Uterus (tissue), 4 donors: ENCODE data around the gene ERCC6L2. TPM values are rescaled to one million over a fixed set of nuclear protein-coding genes. Genes with fewer than 3 reads are reported as not detected.

Experiments
- DNase-seq, 2 donors: peaks; one replicate each; pipeline ENCODE4 v3.0.0-alpha.2; 2019 to 2020
- H3K27ac ChIP-seq, 2 donors: fragments of 200-600 bp; sonication (generic); 1 replicate in 1 of 2; 2 replicates in 1 of 2; pipeline ENCODE4 v1.5.1; 2016 to 2018
- H3K27me3 ChIP-seq, 2 donors: fragments of 200-600 bp; sonication (generic); one replicate each; pipeline ENCODE4 v1.5.1; 2018 to 2019; ENCODE audit warnings: control low read depth in 1 of 2
- H3K36me3 ChIP-seq, 2 donors: fragments of 200-600 bp; sonication (generic); one replicate each; pipeline ENCODE4 v1.5.1; 2019; ENCODE audit warnings: control low read depth in 1 of 2
- H3K4me1 ChIP-seq, 2 donors: fragments of 200-600 bp; sonication (generic); one replicate each; pipeline ENCODE4 v1.5.1; 2018 to 2019; ENCODE audit warnings: control low read depth in 1 of 2
- H3K4me3 ChIP-seq, 2 donors: fragments of 200-600 bp; sonication (generic); 1 replicate in 1 of 2; 2 replicates in 1 of 2; pipeline ENCODE4 v1.5.1; 2018 to 2019; ENCODE audit warnings: mild to moderate bottlenecking in 1 of 2
- H3K9me3 ChIP-seq, 2 donors: fragments of 200-600 bp; sonication (generic); one replicate each; pipeline ENCODE4 v1.5.1; 2019; ENCODE audit warnings: control low read depth in 1 of 2
- CTCF ChIP-seq, 4 experiments: fragments of 200-600 bp in 2 of 4; fragments of 450-650 bp in 2 of 4; sonication (generic) in 2 of 4; IDR thresholded peaks; one replicate each; pipeline ENCODE4 v1.5.1; 2016 to 2019; ENCODE audit warnings: antibody characterized with exemption in 4 of 4, mild to moderate bottlenecking in 2 of 4, moderate library complexity in 1 of 4
- POLR2A ChIP-seq, 2 donors: fragments of 450-650 bp; IDR thresholded peaks; one replicate each; pipeline ENCODE4 v1.6.1; 2016; ENCODE audit warnings: antibody characterized with exemption in 2 of 2, mild to moderate bottlenecking in 1 of 2, moderate library complexity in 1 of 2
- intact Hi-C: fragments of 100-400 bp; cut with DNase I; formaldehyde crosslinking; loops from one replicate; pipeline ENCODE4 v1.15.1; 2023; ENCODE audit warnings: low total_unique reads
- total RNA-seq, 4 donors: library from RNA; depleted of rRNA in 3 of 4; stranded (reverse); fragments of >200 nt in 3 of 4; gene quantifications; one replicate each; pipeline versions ENCODE4 v1.1.0 to v1.2.4, GENCODE V29; 2014 to 2023
- donor health status: DM: yes; HTN: yes; CAD: no.

Gene ERCC6L2
- total RNA-seq, 4 donors from 2014 or later: 28.8 to 176 (median 60.4) TPM

GRCh38 chr9:95901506-95901905, 26.0 kb downstream of the ERCC6L2 start:
- H3K4me3 ChIP-seq: no peak overlapping the region
- intact Hi-C loops: no loop called here
- H3K27me3 ChIP-seq: no peaks in the 10 kb centered on the region
- no peak for DNase-seq
- H3K4me1 ChIP-seq: no peaks in the 10 kb centered on the region
- H3K36me3 ChIP-seq: no peaks in the 10 kb centered on the region
- TF ChIP-seq POLR2A (IDR thresholded peaks at IDR 0.05): no peak
- H3K9me3 ChIP-seq: no peaks in the 10 kb centered on the region
- no peak overlapping the region for H3K27ac ChIP-seq

- Histone ChIP-seq H3K4me3 (no peak overlapping the region), H3K27me3 (no peaks in the 10 kb centered on the region), H3K27ac (no peak overlapping the region), H3K36me3 (no peaks in the 10 kb centered on the region), H3K4me1 (no peaks in the 10 kb centered on the region), H3K9me3 (no peaks in the 10 kb centered on the region)
- intact Hi-C loops: no loop called here
- TF ChIP-seq CTCF (IDR thresholded peaks at IDR 0.05) (no peak), POLR2A (IDR thresholded peaks at IDR 0.05) (no peak)
- no peak for DNase-seq
These were observed 27.9 kb downstream of the ERCC6L2 start for GRCh38 chr9:95903398-95903797.

- Histone ChIP-seq H3K9me3 (no peaks in the 10 kb centered on the region), H3K27ac (no peak overlapping the region), H3K27me3 (no peaks in the 10 kb centered on the region), H3K36me3 (no peaks in the 10 kb centered on the region), H3K4me1 (no peaks in the 10 kb centered on the region), H3K4me3 (no peak overlapping the region)
- intact Hi-C loops: no loop called here
- no peak for DNase-seq
- TF ChIP-seq POLR2A (IDR thresholded peaks at IDR 0.05) (no peak), CTCF (IDR thresholded peaks at IDR 0.05) (no peak)
These were observed 32.3 kb downstream of the ERCC6L2 start for GRCh38 chr9:95907794-95908193.

- H3K9me3 ChIP-seq: no peaks in the 10 kb centered on the region
- intact Hi-C loops: no loop called here
- H3K4me3 ChIP-seq: no peak overlapping the region
- no peaks in the 10 kb centered on the region for H3K36me3 ChIP-seq
- no peaks in the 10 kb centered on the region for H3K27me3 ChIP-seq
- no peaks in the 10 kb centered on the region for H3K4me1 ChIP-seq
- no peak for DNase-seq
- TF ChIP-seq CTCF (IDR thresholded peaks at IDR 0.05): no peak
- TF ChIP-seq POLR2A (IDR thresholded peaks at IDR 0.05): no peak
- H3K27ac ChIP-seq: no peak overlapping the region
These were observed 34.7 kb downstream of the ERCC6L2 start for GRCh38 chr9:95910023-95910707.

- intact Hi-C loops: no loop called here
- no peaks in the 10 kb centered on the region for H3K4me1 ChIP-seq
- DNase-seq: no peak
- H3K27ac ChIP-seq: no peak overlapping the region
- H3K9me3 ChIP-seq: no peaks in the 10 kb centered on the region
- no peaks in the 10 kb centered on the region for H3K36me3 ChIP-seq
- H3K4me3 ChIP-seq: no peak overlapping the region
- TF ChIP-seq CTCF (IDR thresholded peaks at IDR 0.05): no peak
- no peak for TF ChIP-seq POLR2A (IDR thresholded peaks at IDR 0.05)
- no peaks in the 10 kb centered on the region for H3K27me3 ChIP-seq
These were observed 35.4 kb downstream of the ERCC6L2 start for GRCh38 chr9:95910770-95911340.
